Stimulated activated CD8-positive, alpha-beta memory T cell treated with anti-CD3 and anti-CD28 coated beads, Interleukin-7, amount 100 ng/mL, for 1 hour (primary cell): ENCODE data around the gene TECRL.

Experiments used
- DNase-seq, 2 donors: peaks; one replicate each; pipeline ENCODE4 v3.0.0-alpha.2; 2020; ENCODE audit warnings: low read depth in 2 of 2

Gene TECRL

GRCh38 chr4:64327237-64327636, 82.0 kb downstream of the TECRL start:
- no peak for DNase-seq

- DNase-seq, result no peak
Observed at GRCh38 chr4:64326507-64326906, 82.7 kb downstream of the TECRL start.

- DNase-seq, result no peak
Observed at GRCh38 chr4:64306255-64306565, 103.0 kb downstream of the TECRL start.

GRCh38 chr4:64305565-64306254, 103.5 kb downstream of the TECRL start:
- no peak for DNase-seq

- no peak for DNase-seq
Observed at GRCh38 chr4:64272432-64272831, 136.8 kb downstream of the TECRL start.

- DNase-seq, result no peak
Observed at GRCh38 chr4:64271601-64272081, 137.6 kb downstream of the TECRL start.

- DNase-seq, result no peak
Observed at GRCh38 chr4:64266669-64267068, 142.6 kb downstream of the TECRL start.

- no peak for DNase-seq
Observed at GRCh38 chr4:64266263-64266662, 143.0 kb downstream of the TECRL start.

GRCh38 chr4:64251781-64252180, 157.5 kb downstream of the TECRL start:
- DNase-seq, result no peak

- DNase-seq, result no peak
Observed at GRCh38 chr4:64250488-64250887, 158.8 kb downstream of the TECRL start.

- no peak for DNase-seq
Observed at GRCh38 chr4:64250061-64250460, 159.2 kb downstream of the TECRL start.

GRCh38 chr4:64248186-64248585, 161.1 kb downstream of the TECRL start:
- no peak for DNase-seq

- no peak for DNase-seq
Observed at GRCh38 chr4:64230709-64231310, 178.4 kb downstream of the TECRL start.
